Activated T-cell treated with anti-CD3 and anti-CD28 coated beads, Interleukin-2, amount 50 U/mL, for 4 hours (primary cell): ENCODE results near the gene ZBP1. TPM values are rescaled to one million over a fixed set of nuclear protein-coding genes. Genes with fewer than 3 reads are reported as not detected.

Source experiments
- ATAC-seq, 2 donors: fragments of 200-7000 bp; cut with Tn5 transposase; one replicate each; pipeline ENCODE4 v1.10.0; 2021
- DNase-seq: peaks from one replicate; pipeline ENCODE4 v3.0.0-alpha.2; 2020
- H3K27me3 Mint-ChIP-seq: one replicate; pipeline ENCODE4 v1.8.0; 2021; ENCODE audit warnings: low read depth, mixed read lengths
- H3K36me3 Mint-ChIP-seq: one replicate; pipeline ENCODE4 v1.8.0; 2022; ENCODE audit warnings: mixed read lengths; ENCODE audit not compliant: insufficient read depth
- H3K4me1 Mint-ChIP-seq: one replicate; pipeline ENCODE4 v1.8.0; 2021; ENCODE audit warnings: low read depth, mixed read lengths
- H3K4me3 Mint-ChIP-seq: one replicate; pipeline ENCODE4 v1.8.0; 2021; ENCODE audit warnings: mild to moderate bottlenecking, moderate library complexity, mixed read lengths
- H3K9me3 Mint-ChIP-seq: one replicate; pipeline ENCODE4 v1.8.0; 2021; ENCODE audit warnings: mixed read lengths
- total RNA-seq, 3 donors: library from RNA; stranded (reverse); gene quantifications; one replicate each; pipeline ENCODE4 v1.2.1, GENCODE V29; 2021

Gene ZBP1
- total RNA-seq, 3 donors from 2014 or later = 0.13 to 0.27 TPM; not detected in 1

- H3K4me1 Mint-ChIP-seq = no peaks in the 10 kb centered on the region
- no peaks in the 10 kb centered on the region for H3K36me3 Mint-ChIP-seq
- no peaks in the 10 kb centered on the region for H3K9me3 Mint-ChIP-seq
- peaks cover 52% of the 10 kb centered on the region for H3K27me3 Mint-ChIP-seq
- no peak for ATAC-seq
- DNase-seq = no peak
- no peak overlapping the region for H3K4me3 Mint-ChIP-seq
Measured at GRCh38 chr20:57579898-57580447, 40.3 kb downstream of the ZBP1 start.

- Mint-ChIP-seq H3K36me3 (no peaks in the 10 kb centered on the region), H3K27me3 (peaks cover 51% of the 10 kb centered on the region), H3K4me3 (no peak overlapping the region), H3K4me1 (no peaks in the 10 kb centered on the region), H3K9me3 (no peaks in the 10 kb centered on the region)
- ATAC-seq (no peak), DNase-seq (no peak)
Measured at GRCh38 chr20:57579331-57579897, 40.8 kb downstream of the ZBP1 start.

GRCh38 chr20:57578476-57579165 is 41.6 kb downstream of the ZBP1 start:
- no peaks in the 10 kb centered on the region for H3K9me3 Mint-ChIP-seq
- no peak for DNase-seq
- no peaks in the 10 kb centered on the region for H3K4me1 Mint-ChIP-seq
- no peak overlapping the region for H3K4me3 Mint-ChIP-seq
- peaks cover 50% of the 10 kb centered on the region for H3K27me3 Mint-ChIP-seq
- no peak for ATAC-seq
- no peaks in the 10 kb centered on the region for H3K36me3 Mint-ChIP-seq

GRCh38 chr20:57577679-57578475 is 42.3 kb downstream of the ZBP1 start:
- no peak for DNase-seq
- ATAC-seq = no peak
- Mint-ChIP-seq H3K4me3 (no peak overlapping the region), H3K36me3 (no peaks in the 10 kb centered on the region), H3K27me3 (peaks cover 50% of the 10 kb centered on the region), H3K9me3 (no peaks in the 10 kb centered on the region), H3K4me1 (no peaks in the 10 kb centered on the region)

GRCh38 chr20:57576617-57577550 is 43.3 kb downstream of the ZBP1 start:
- no peak for DNase-seq
- no peak for ATAC-seq
- Mint-ChIP-seq H3K27me3 (peaks cover 46% of the 10 kb centered on the region), H3K36me3 (no peaks in the 10 kb centered on the region), H3K4me1 (no peaks in the 10 kb centered on the region), H3K9me3 (no peaks in the 10 kb centered on the region), H3K4me3 (no peak overlapping the region)

GRCh38 chr20:57576002-57576401 is 44.2 kb downstream of the ZBP1 start:
- Mint-ChIP-seq H3K27me3 (peaks cover 40% of the 10 kb centered on the region), H3K9me3 (no peaks in the 10 kb centered on the region), H3K4me1 (no peaks in the 10 kb centered on the region), H3K4me3 (no peak overlapping the region), H3K36me3 (no peaks in the 10 kb centered on the region)
- no peak for DNase-seq
- no peak for ATAC-seq

- Mint-ChIP-seq H3K4me3 (no peak overlapping the region), H3K4me1 (no peaks in the 10 kb centered on the region), H3K36me3 (no peaks in the 10 kb centered on the region), H3K9me3 (no peaks in the 10 kb centered on the region), H3K27me3 (peaks cover 36% of the 10 kb centered on the region)
- no peak for DNase-seq
- no peak for ATAC-seq
Measured at GRCh38 chr20:57574954-57575353, 45.3 kb downstream of the ZBP1 start.

GRCh38 chr20:57573894-57574293 is 46.3 kb downstream of the ZBP1 start:
- peaks cover 34% of the 10 kb centered on the region for H3K27me3 Mint-ChIP-seq
- no peaks in the 10 kb centered on the region for H3K9me3 Mint-ChIP-seq
- no peaks in the 10 kb centered on the region for H3K4me1 Mint-ChIP-seq
- no peak for DNase-seq
- no peak overlapping the region for H3K4me3 Mint-ChIP-seq
- no peak for ATAC-seq
- no peaks in the 10 kb centered on the region for H3K36me3 Mint-ChIP-seq

GRCh38 chr20:57573242-57573641 is 47.0 kb downstream of the ZBP1 start:
- Mint-ChIP-seq H3K4me3 (no peak overlapping the region), H3K27me3 (peaks cover 33% of the 10 kb centered on the region), H3K4me1 (no peaks in the 10 kb centered on the region), H3K36me3 (no peaks in the 10 kb centered on the region), H3K9me3 (no peaks in the 10 kb centered on the region)
- ATAC-seq (no peak), DNase-seq (no peak)

GRCh38 chr20:57571782-57572416 is 48.3 kb downstream of the ZBP1 start:
- DNase-seq = no peak
- Mint-ChIP-seq H3K4me3 (no peak overlapping the region), H3K27me3 (peaks cover 32% of the 10 kb centered on the region), H3K36me3 (no peaks in the 10 kb centered on the region), H3K4me1 (no peaks in the 10 kb centered on the region), H3K9me3 (no peaks in the 10 kb centered on the region)
- no peak for ATAC-seq

- H3K4me1 Mint-ChIP-seq = no peaks in the 10 kb centered on the region
- no peak overlapping the region for H3K4me3 Mint-ChIP-seq
- no peaks in the 10 kb centered on the region for H3K36me3 Mint-ChIP-seq
- no peaks in the 10 kb centered on the region for H3K9me3 Mint-ChIP-seq
- ATAC-seq (no peak), DNase-seq (no peak)
- peaks cover 32% of the 10 kb centered on the region for H3K27me3 Mint-ChIP-seq
Measured at GRCh38 chr20:57570920-57571319, 49.3 kb downstream of the ZBP1 start.

- ATAC-seq = no peak
- Mint-ChIP-seq H3K4me3 (no peak overlapping the region), H3K4me1 (no peaks in the 10 kb centered on the region)
Measured at GRCh38 chr20:57570145-57570850, 49.9 kb downstream of the ZBP1 start.

GRCh38 chr20:57568960-57569359 is 51.3 kb downstream of the ZBP1 start:
- Mint-ChIP-seq H3K4me1 (no peaks in the 10 kb centered on the region), H3K36me3 (no peaks in the 10 kb centered on the region), H3K4me3 (no peak overlapping the region), H3K27me3 (peaks cover 26% of the 10 kb centered on the region), H3K9me3 (no peaks in the 10 kb centered on the region)
- DNase-seq = no peak
- ATAC-seq = no peak

More at GRCh38 chr20:57570145-57570850, 49.9 kb downstream of the ZBP1 start:
- no peaks in the 10 kb centered on the region for H3K9me3 Mint-ChIP-seq
- DNase-seq = no peak
- H3K27me3 Mint-ChIP-seq = peaks cover 32% of the 10 kb centered on the region
- H3K36me3 Mint-ChIP-seq = no peaks in the 10 kb centered on the region
